NCI-H1105 (cell line): ENCODE data around the gene ALDH3B1.

Experiments
- DNase-seq: peaks from one replicate; lab custom pipeline; 2025; lab: John Stamatoyannopoulos, UW

Gene ALDH3B1

DNA sequence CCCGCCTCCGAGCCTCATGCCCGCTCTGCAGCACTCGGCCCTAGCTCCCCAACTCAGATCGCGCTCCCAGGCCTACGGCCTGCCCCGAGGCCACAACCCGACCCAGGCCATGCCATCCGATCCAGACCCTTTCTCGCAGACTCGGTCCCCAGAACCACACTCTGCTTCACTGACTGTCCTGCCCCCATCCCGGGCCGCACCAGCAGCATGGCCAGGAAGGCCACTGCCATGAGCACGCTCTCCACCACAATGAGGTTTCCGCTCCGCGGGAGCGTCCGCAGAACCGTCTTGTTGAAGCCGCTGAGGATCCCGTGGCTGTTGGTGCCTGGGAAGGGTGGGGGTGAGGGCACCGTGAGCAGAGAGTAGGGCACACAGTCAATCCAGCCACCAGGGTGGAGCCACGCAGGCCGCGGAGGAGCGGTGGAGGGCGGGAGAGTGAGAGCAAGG lies 12.6 kb upstream of the ALDH3B1 start:
- DNase-seq: no peak

- DNase-seq: no peak
These were observed 11.7 kb upstream of the ALDH3B1 start for GRCh38 chr11:67998150-67999045.

DNA sequence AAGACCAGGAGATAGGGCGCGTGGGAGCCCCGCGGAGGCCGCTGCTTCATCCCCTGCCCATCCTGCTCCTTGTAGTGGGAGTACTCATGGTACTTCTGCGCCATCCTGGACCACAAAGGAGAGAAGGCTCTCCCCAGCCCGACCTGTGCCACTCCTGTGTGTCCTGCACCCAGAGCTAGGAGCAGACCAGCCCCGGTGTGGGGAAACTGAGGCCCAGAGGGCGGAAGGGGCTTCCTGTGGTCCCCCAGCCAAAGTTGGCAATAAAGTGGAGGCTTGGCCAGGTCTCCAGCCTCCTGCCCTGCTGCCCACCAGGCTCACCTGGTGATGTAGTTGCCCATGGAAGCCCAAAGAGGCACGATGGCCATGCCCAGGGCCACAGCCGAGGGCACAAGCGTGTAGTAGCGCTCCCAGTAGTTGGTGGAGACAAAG lies 10.9 kb upstream of the ALDH3B1 start:
- DNase-seq: no peak

DNA sequence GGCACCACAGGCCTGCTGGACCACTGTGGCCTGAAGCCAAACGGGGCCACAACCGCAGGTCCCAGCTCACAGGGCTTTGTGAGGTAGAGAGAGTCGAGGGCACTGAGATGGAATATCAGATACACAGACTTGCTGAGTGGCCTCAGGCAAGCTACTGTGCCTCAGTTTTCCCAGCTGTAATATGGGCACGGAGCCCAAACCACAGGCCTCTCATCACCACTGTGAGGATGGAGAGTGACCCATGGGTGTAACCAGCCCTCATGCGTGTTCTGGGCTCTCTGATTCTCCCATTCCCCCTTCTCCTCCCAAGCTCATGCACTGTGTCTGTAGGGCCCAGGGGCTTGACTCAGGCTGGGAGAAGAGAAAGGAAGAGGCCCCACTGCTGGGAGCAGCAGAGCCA lies 10.4 kb upstream of the ALDH3B1 start:
- DNase-seq: no peak

DNA sequence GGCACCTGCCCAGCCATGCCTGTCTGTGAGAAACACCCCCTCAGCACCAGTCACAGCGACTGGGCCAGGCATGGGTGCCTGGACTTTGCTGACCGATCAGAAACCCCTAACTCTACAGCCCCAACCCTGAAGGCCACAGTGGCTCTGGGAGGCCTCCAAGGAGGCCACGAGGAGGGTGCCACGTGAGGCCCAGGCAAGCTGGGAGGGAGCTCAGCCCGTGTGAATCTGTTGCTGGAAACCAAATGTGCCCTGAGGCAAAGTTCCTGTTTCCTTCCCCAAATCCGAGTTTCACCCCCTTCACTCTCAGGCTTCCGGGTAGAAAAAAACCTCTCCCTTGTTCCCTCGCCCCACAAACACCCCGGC lies 7.6 kb upstream of the ALDH3B1 start:
- no peak for DNase-seq

- peak; percentile 18 for DNase-seq
These were observed 6.9 kb upstream of the ALDH3B1 start for GRCh38 chr11:68002938-68003845.

DNA sequence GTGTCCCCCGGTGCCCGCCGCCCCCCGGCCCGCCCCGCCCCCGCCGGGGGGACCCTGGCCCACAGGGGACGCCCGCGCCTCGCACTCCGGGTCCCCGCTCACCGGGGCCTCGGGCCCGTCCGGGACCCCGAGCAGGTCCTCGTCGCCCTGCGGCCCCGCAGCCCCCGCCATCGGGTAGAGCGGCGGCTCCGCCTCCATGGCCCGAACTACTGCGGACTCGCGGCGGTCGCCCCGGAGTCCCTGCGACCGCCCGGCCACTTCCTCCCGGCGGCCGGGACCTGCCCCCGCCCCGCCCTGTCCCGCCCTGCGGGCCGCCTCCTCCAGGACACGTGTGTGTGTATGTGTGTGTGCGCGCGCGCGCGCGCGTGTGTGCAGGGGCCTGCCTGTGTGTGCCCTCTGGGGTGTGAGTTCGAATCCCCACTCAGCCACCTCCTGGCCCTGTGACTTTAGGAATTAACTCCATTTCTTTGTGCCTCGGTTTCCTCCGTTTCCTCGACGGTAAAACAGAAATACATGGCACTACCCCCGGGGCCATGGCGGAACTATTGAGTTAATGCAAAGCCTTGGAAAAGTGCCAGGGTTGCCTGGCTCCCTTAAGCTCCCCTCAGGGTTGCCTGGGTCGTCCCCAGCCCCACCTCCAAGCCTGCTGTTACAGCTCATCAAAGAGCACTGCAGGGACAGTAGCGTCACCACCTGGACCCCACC lies 6.1 kb upstream of the ALDH3B1 start, which contains the start of gene UNC93B1:
Gene UNC93B1 (minus strand): TSS at position 252 of the 705 bp plus-strand sequence. CDS start 54 bp downstream, at position 198.
- DNase-seq: peak; percentile 46

GRCh38 chr11:68004551-68005335 lies 5.4 kb upstream of the ALDH3B1 start:
- DNase-seq: no peak

DNA sequence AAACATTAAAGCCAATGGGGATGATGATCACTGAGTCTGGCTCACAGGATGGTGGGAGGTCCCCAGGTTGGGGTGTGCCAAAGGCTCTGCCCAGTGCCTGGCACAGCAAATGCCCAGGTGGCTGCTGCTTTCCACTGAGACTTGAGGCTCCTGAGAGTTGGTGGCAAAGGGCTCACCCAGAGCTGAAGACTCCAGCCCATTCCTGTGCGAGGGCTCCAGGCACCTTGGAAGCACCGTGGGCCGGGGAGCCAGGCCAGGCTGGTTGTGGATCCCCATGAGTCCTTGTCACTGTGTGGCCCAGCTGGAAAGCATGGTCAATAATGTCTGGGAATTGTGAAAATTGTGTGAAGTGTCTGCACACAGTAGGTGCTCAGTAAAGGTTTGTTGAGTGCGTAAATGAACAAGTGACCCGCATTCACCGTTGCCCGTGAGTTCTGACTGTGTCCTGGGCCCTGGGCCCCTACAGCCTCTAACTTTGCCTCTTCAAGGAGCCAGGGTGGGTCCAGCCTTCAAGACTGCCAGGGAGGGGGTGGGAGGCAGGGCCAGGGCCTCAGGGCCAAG lies 3.4 kb upstream of the ALDH3B1 start:
- no peak for DNase-seq

DNA sequence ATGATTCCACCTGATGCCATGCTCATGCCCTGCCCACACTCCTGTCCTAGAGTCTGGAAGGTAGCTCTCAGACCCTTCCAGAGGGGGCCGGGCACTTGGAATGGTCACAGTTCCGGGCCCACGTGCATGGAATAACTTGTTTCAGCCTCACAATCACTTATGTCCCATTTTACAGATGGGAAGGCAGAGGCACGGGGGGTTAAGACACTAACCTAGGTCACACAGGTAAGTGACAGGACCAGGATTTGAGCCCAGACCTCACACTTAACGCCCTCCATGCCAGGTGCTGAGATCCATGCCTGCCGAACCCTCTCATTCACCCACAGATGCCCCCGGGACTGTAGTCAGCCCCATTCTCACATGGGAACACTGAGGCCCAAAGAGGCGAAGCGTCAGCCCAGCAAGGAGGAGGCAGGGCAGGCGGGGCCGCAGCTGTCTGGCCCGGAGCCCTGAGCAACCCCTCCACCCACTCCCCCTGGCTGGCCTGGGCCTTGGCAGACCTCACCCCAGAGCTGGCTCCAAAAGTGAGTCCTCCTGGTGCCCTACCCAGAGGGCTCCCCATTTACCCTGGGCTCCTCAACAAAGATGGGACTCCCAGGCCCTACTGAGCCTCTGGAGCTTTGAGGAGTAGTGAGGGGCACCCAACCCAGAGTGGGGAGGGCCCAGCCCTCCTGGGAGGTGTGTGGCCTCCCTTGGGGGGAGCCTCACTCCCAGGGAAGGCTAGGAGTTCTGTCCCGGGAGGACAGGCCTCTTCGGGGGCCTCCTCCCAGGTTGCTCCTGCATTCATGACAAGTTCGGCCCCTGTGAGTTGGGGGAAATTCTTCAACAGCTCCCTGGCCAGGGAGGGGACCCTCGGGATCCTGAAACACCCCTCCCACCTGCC lies 2.4 kb upstream of the ALDH3B1 start:
- no peak for DNase-seq

DNA sequence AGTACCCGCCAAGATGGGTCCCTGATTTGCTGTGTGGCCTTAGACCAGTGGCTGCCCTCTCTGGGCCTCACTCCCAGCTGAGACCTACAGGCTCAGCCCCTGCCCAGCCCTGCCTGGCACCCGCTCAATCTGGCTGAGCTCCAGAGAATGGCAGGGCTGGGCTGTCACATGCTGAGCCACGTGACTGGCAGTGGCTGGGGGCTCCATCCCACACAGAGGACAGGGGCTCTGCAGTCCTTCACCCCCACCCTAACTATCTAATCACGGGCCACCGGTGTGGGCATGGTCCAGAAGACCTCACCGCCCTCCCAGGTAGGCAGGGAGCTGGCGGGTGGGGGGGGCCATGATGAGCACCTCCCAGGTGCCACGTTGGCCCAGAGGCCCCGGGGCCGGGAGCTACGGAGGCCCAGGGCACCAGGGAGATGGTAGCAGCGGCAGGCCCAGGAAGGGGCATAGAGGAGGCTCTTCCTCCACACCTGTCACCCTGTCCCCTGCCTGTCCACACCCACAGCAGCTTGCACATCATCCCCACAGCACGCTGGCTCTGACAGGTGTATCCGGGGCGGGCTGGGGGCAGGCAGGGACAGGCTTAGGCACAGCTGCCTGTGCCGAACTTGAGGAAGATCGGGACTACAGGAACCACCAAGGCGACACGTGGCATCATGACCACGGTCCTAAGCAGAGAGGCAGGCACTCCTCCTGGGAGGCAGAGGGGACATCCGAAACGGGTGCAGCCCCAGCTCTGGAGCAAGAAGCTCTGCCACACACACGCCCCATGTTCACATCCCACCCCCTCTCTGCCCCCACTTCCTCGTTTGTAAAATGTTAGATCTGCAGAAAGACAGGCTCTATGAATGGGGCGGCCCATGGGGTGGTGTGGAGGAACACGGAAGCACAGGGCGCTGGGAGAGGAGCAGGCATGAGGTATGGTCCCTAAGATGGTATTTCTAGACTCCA lies 1.5 kb upstream of the ALDH3B1 start:
- DNase-seq: peak; percentile 70

- DNase-seq: no peak
These were observed 587 bp upstream of the ALDH3B1 start for GRCh38 chr11:68009391-68010089.

GRCh38 chr11:68011051-68011943 lies 1.2 kb downstream of the ALDH3B1 start:
- DNase-seq: no peak

DNA sequence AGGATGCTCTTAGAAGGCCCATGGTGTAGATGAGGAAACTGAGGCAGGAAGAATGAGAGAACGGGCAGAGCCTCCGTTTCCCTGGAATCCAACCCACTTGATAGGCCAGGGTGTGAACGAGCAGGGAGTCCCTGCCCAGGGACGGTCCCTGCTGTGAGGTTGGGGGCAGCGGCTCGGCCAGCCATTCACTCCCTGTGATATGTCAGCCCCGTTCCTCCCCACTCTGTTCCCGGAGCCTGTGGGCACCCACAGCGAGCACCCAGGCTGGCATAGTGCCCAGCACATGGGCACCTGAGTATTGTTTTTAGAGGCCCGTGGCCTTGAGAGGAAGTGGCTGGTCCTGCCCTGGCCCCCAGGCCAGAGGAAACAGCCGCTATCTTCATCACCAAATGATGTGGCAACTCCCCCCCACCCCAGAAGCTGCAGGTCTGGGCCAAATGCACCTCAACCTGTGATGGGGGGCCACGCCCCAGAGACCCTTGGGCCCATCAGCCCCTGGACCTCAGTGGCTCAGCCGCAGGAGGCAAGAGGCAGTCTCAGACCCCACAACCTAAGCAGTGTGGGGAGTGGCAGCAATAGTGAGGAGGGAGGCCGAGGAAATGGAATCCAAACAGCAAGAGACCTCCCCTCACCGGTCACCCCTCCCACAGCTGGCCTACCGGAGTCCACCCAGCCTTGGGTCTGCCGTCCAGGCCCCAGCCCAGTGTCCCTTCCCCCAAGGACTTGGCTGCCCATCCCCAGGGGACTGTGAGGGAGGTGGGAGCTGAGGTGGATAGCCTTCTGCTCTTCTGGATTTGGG lies 2.1 kb downstream of the ALDH3B1 start:
- no peak for DNase-seq

GRCh38 chr11:68012843-68013610 lies 2.9 kb downstream of the ALDH3B1 start:
- DNase-seq: no peak
